Activated CD4-positive, alpha-beta T cell treated with anti-CD3 and anti-CD28 coated beads for 1 hour (primary cell): ENCODE data around the gene ARL15.

ENCODE experiments used
- DNase-seq: peaks from one replicate; pipeline ENCODE4 v3.0.0-alpha.2; 2020

ARL15 gene

GRCh38 chr5:54242297-54242696, 68.1 kb downstream of the ARL15 start:
- DNase-seq = no peak

GRCh38 chr5:54234304-54234933, 76.0 kb downstream of the ARL15 start:
- DNase-seq = no peak

GRCh38 chr5:54230936-54231685, 79.3 kb downstream of the ARL15 start:
- no peak for DNase-seq

- DNase-seq = peak; percentile 46
Observed at GRCh38 chr5:54229041-54229780, 81.2 kb downstream of the ARL15 start.

GRCh38 chr5:54227759-54228158, 82.6 kb downstream of the ARL15 start:
- DNase-seq = no peak

- DNase-seq = no peak
Observed at GRCh38 chr5:54227109-54227508, 83.3 kb downstream of the ARL15 start.

- DNase-seq = no peak
Observed at GRCh38 chr5:54226215-54226614, 84.2 kb downstream of the ARL15 start.

- no peak for DNase-seq
Observed at GRCh38 chr5:54224103-54224826, 86.1 kb downstream of the ARL15 start.

- DNase-seq = no peak
Observed at GRCh38 chr5:54222336-54222735, 88.0 kb downstream of the ARL15 start.

GRCh38 chr5:54221135-54221534, 89.2 kb downstream of the ARL15 start:
- DNase-seq = no peak

- no peak for DNase-seq
Observed at GRCh38 chr5:54220230-54221040, 89.9 kb downstream of the ARL15 start.

- DNase-seq = no peak
Observed at GRCh38 chr5:54217826-54218503, 92.4 kb downstream of the ARL15 start.

- DNase-seq = no peak
Observed at GRCh38 chr5:54215233-54215736, 95.1 kb downstream of the ARL15 start.

- DNase-seq = no peak
Observed at GRCh38 chr5:54214722-54215121, 95.7 kb downstream of the ARL15 start.

GRCh38 chr5:54212331-54212730, 98.0 kb downstream of the ARL15 start:
- DNase-seq = no peak

GRCh38 chr5:54211912-54212311, 98.5 kb downstream of the ARL15 start:
- no peak for DNase-seq

- no peak for DNase-seq
Observed at GRCh38 chr5:54207566-54207965, 102.8 kb downstream of the ARL15 start.

- no peak for DNase-seq
Observed at GRCh38 chr5:54206580-54207229, 103.7 kb downstream of the ARL15 start.

GRCh38 chr5:54205918-54206317, 104.5 kb downstream of the ARL15 start:
- no peak for DNase-seq

GRCh38 chr5:54205453-54205852, 104.9 kb downstream of the ARL15 start:
- no peak for DNase-seq

- DNase-seq = no peak
Observed at GRCh38 chr5:54197018-54197417, 113.4 kb downstream of the ARL15 start.
